ENCODE measurements around the gene NDE1.
"Not testable (repeated sequence)": the region's sequence is repeated elsewhere in the genome, so short reads cannot be mapped to it uniquely, and the experiment has no call there.

Gene NDE1

DNA sequence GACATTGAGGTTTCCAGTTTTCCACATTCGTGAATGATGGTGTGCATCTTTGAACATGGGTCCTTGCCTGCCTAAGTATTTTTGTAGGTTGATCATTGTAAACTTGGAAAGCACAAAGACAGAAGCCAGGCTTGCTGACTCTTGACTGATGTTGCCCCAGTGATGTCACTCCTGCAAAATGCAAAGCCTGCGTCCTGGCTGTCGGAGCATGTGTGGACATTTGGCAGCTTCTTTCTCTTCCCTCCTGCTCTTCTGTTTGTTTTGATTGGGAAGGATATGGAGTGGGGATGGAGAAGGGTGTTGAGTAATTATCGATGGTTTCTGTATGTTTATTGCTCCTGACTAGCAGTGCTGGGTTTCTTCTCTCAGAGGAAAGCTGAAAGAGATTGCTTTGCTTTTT is 3.2 kb downstream of the NDE1 start:
- no peak for DNase-seq

GRCh38 chr16:15654591-15654990 is 4.5 kb downstream of the NDE1 start:
- DNase-seq = no peak

- DNase-seq = not testable (repeated sequence)
Measured at GRCh38 chr16:15655561-15655960, 5.5 kb downstream of the NDE1 start.

DNA sequence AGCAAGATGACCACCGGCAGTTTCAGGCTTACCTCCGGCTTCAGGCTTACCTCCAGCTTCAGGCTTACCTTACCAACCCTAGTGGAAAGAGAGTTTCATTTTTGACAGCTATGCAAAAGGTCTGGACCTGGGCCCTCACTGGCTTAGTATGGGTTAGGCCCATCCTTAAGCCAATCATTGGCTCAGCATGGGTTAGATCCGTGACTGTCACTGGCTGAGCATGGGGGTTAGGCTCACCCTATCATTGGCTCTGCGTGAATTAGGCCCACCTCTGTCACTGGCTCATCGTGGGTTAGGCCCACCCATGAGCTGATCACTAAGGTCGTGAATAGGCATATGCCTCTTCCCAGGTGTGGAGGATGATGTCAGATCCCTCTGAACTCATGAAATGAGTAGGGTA is 8.1 kb downstream of the NDE1 start:
- no peak for DNase-seq

DNA sequence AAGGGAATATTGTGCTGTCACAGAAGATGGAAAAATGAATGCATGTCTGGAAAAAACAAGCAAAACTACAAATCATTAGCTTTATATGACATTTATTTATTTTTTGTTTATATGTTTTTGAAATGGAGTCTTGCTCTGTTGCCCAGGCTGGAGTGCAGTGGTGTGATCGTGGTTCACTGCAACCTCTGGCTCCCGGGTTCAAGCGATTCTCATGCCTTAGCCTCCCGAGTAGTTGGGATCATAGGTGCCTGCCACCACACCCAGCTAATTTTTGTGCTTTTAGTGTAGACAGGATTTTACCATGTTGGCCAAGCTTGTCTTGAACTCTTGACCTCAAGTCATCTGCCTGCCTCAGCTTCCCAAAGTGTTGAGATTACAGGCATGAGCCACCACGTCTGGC is 8.5 kb downstream of the NDE1 start:
- DNase-seq = no peak

DNA sequence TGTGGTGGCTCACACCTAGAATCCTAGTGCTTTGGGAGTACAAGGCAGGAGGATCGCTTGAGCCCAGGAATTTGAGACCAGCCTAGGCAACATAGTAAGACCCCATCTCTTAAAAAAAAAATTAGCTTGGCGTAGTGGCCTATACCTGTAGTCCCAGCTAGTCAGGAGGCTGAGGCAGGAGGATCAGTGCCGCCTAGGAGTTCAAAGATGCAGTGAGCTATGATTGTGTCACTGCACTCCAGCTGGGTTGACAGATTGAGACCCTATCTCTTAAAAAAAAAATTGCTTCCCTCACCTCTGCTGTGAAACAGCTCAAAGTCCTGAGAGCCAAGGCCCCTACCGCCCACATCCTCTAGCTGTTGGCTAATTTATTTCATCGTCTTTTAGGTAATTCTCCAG is 10.2 kb downstream of the NDE1 start:
- no peak for DNase-seq

GRCh38 chr16:15665107-15665506 is 15.1 kb downstream of the NDE1 start:
- DNase-seq = no peak

- no peak for DNase-seq
Measured at GRCh38 chr16:15667091-15667742, 17.2 kb downstream of the NDE1 start.

- no peak for DNase-seq
Measured at GRCh38 chr16:15671530-15672117, 21.6 kb downstream of the NDE1 start.

- not testable (repeated sequence) for DNase-seq
Measured at GRCh38 chr16:15672127-15672513, 22.1 kb downstream of the NDE1 start.

- no peak for DNase-seq
Measured at GRCh38 chr16:15672514-15673167, 22.6 kb downstream of the NDE1 start.

DNA sequence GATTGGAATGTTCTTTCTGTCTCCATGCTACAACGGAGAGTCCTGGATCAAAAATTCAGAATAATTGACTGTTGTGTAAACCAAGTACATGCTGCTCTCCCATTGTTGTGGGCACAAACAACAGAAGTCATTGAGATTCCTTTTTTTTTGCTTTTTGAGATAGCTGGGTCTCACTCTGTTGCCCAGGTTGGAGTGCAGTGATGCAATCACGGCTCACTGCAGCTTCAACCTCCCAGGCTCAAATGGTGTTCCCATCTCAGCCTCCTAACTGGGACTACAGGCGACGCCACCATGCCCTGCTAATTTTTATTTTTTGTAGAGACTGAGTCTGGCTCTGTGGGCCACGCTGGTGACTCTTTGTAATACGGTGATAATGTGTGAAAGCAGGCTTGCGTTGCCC is 24.5 kb downstream of the NDE1 start:
- DNase-seq = no peak

DNA sequence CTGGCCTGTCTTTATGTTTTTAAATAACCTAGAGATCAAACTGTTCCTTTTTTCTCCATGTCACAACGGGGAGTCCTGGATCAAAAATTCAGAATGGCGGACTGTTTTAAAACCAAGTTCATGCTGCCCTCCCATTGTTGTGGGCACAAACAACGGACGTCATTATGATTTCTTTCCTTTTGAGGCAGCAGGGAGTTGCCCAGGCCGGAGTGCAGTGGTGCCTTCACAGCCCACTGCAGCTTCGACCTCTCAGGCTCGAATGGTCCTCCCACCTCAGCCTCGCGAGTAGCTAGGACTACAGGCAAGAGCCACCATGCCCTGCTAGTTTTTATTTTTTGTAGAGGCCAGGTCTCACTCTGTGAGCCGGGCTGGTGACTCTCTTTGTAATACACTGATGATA is 26.5 kb downstream of the NDE1 start:
- no peak for DNase-seq

DNA sequence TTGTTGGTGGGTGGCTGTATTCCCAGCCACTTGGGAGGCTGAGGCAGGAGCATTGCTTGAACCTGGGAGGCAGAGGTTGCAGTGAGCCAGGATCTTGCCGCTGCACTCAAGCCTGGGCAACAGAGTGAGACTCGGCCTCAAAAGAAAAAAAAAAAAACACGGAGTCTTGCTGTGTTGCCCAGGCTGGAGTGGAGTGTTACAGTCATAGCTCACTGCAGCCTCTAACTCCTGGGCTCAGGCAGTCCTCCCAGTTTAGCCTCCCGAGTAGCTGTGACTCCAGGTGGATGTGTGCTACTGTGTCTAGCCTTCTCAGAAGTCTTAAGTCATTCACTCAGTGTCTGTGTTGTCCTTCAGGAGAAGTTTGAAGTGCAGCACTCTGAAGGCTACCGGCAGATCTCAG is 27.4 kb downstream of the NDE1 start:
- no peak for DNase-seq

DNA sequence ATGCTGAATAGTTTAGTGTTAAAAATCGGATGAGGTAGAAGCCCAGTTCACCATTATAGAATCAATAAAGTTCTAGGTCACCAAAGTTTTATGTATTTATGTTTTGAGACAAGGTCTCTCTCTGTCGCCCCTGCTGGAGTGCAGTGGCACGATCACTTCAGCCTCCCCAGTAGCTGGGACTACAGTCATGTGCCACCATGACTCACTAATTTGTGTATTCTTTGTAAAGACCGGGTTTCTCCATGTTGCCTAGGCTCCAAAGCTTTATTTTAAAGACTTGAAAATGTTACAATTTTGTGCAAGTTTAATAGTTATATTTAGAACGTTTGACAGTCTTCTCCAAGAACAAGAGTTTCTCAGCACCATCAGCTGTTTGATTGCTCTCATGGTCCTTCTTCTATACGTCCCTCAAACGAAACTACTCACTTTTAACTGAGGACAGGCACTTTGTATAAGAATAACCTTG is 32.1 kb downstream of the NDE1 start:
- DNase-seq = no peak

- DNase-seq = no peak
Measured at GRCh38 chr16:15686287-15686686, 36.2 kb downstream of the NDE1 start.

DNA sequence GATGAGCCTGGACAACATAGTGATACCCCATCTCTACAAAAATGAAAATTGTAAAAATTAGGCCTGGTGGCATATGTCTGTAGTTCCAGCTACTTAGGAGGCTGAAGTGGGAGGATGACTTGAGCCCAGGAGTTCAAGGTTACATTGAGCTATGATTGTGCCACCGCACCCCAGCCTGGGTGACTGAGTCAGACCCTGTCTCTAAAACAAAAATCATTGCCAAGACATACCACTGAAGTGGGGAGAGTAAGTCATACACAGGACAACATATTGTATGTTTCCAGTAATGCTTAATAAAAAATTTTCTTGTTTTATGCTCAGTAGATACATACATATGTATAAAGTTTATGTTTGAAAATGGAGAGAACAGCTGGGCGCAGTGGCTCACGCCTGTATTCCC is 39.2 kb downstream of the NDE1 start:
- no peak for DNase-seq

GRCh38 chr16:15690296-15690695 is 40.3 kb downstream of the NDE1 start:
- DNase-seq = no peak

DNA sequence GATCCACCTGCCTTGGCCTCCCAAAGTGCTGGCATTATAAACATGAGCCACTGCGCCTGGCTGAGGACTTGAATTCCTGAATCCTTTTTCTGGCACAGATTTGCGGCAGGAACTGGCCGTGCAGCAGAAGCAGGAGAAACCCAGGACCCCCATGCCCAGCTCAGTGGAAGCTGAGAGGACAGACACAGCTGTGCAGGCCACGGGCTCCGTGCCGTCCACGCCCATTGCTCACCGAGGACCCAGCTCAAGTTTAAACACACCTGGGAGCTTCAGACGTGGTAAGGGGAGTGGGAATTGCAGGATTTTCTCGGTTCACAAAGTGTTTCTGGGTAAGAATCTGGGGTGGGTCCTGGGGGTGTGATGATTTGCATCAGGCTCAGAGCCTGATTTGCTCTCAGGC is 41.0 kb downstream of the NDE1 start:
- DNase-seq = no peak

DNA sequence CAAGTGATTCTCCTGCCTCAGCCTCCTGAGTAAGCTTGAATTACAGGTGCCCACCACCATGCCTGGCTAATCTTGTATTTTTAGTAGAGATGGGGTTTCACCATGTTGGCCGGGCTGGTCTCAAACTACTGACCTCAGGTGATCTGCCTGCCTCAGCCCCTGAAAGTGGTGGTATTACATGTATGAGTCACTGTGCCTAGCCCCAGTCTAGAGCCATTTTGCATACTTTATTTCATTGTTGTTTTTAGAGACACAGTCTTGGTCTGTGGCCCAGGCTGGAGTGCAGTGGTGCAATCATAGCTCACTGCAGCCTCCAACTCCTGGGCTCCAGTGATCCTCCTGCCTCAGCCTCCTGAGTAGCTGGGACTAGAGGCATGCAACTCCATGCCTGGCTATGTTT is 42.5 kb downstream of the NDE1 start:
- not testable (repeated sequence) for DNase-seq

- no peak for DNase-seq
Measured at GRCh38 chr16:15694499-15694898, 44.5 kb downstream of the NDE1 start.

DNA sequence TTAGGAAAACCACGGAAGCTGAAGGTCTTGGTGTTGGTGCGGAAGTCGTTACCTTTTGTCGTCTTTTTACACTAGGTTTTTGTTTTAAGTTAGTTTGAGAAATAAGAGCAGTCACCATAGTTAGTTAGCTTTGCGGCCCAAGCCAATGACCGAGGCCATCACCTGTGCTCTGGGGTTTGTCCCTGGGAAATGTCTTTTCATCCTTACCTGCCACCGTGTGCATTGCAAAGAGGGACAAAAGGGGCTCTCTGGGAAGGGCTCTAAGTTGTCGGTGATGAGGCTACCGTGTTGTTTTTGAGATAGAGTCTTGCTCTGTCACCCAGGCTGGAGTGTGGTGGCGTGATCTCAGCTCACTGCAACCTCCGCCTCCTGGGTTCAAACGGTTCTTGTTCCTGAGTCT is 49.8 kb downstream of the NDE1 start:
- no peak for DNase-seq

DNA sequence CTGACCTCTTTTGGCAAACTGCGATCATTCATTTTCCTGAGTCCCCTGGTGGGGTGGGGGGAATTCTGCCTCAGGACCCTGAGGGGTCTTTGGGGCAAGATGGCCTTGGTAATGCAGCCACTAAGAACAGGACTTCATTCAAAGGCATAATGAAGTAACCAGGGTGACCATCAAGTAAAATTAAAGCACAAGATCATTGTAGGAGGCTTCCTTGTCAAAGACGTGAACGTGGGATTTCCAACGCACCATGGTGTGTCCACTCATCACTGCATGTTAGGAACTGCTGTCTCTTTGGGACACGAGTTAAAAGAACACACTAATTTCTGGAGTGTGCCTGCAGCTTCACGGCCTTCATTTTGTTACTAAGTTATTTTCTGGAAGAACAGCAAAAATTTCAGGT is 51.3 kb downstream of the NDE1 start:
- no peak for DNase-seq

All from NCI-H524 treated with DMSO at 0.1 percent for 48 hours (cell line).